Measurements from ENCODE around the gene DEPP1.

GRCh38 chr10:44968091-44968490 is 10.5 kb downstream of the DEPP1 start:
- TF ChIP-seq CTCF (IDR thresholded peaks at IDR 0.05) (no peak), POLR2A (IDR thresholded peaks at IDR 0.05) (no peak)
